22Rv1 (cell line): ENCODE measurements around the gene AATF.

ENCODE experiments used
- H3K27ac ChIP-seq: fragments of 450-650 bp; 2 replicates; pipeline ENCODE4 v1.5.1; 2017
- CTCF ChIP-seq: fragments of 450-650 bp; IDR thresholded peaks from 2 replicates; pipeline ENCODE4 v1.5.1; 2017; ENCODE audit warnings: mild to moderate bottlenecking
- ZFX ChIP-seq: fragments of 450-650 bp; IDR thresholded peaks from 2 replicates; pipeline ENCODE4 v1.6.1; 2017; ENCODE audit warnings: antibody characterized with exemption, borderline replicate concordance

The AATF gene

GRCh38 chr17:36931697-36932382 lies 16.9 kb upstream of the AATF start:
- no peak overlapping the region for H3K27ac ChIP-seq
- TF ChIP-seq CTCF (no peak), ZFX (no peak)

GRCh38 chr17:36932383-36932693 lies 16.4 kb upstream of the AATF start:
- H3K27ac ChIP-seq = no peak overlapping the region
- TF ChIP-seq CTCF (no peak), ZFX (no peak)

- TF ChIP-seq ZFX (no peak), CTCF (no peak)
- H3K27ac ChIP-seq = no peak overlapping the region
Measured at GRCh38 chr17:36932694-36933511, 15.9 kb upstream of the AATF start.

- TF ChIP-seq CTCF (no peak), ZFX (no peak)
Measured at GRCh38 chr17:36933512-36934143, 15.1 kb upstream of the AATF start.

GRCh38 chr17:36934144-36934691 lies 14.5 kb upstream of the AATF start:
- peak; percentile 8; the same call in 1 of the 2 replicates for TF ChIP-seq CTCF
- TF ChIP-seq ZFX = no peak
- H3K27ac ChIP-seq = no peak overlapping the region

More at GRCh38 chr17:36933512-36934143, 15.1 kb upstream of the AATF start:
- no peak overlapping the region for H3K27ac ChIP-seq

GRCh38 chr17:36934692-36935630 lies 13.8 kb upstream of the AATF start:
- no peak overlapping the region for H3K27ac ChIP-seq
- TF ChIP-seq CTCF (peak; percentile 8; the same call in 1 of the 2 replicates), ZFX (no peak)
